Parathyroid adenoma (tissue), 2 donors: Measurements from ENCODE around the gene BTBD10.

ENCODE experiments used
- H2AFZ ChIP-seq: fragments of 300-600 bp; sonication (generic); one replicate; pipeline ENCODE4 v1.7.0; 2017; ENCODE audit warnings: antibody characterized with exemption, mild to moderate bottlenecking
- H3K27ac ChIP-seq: fragments of 300-600 bp; sonication (generic); one replicate; pipeline ENCODE4 v1.7.0; 2017
- H3K27me3 ChIP-seq: fragments of 300-600 bp; sonication (generic); one replicate; pipeline ENCODE4 v1.7.0; 2017; ENCODE audit warnings: low read length; ENCODE audit not compliant: control insufficient read depth, insufficient read depth
- H3K36me3 ChIP-seq: fragments of 300-600 bp; sonication (generic); one replicate; pipeline ENCODE4 v1.7.0; 2017; ENCODE audit warnings: low read length; ENCODE audit not compliant: control insufficient read depth, insufficient read depth
- H3K4me1 ChIP-seq: fragments of 300-600 bp; sonication (generic); one replicate; pipeline ENCODE4 v1.7.0; 2017; ENCODE audit warnings: control low read depth
- H3K4me2 ChIP-seq: fragments of 300-600 bp; sonication (generic); one replicate; pipeline ENCODE4 v1.7.0; 2017; ENCODE audit warnings: low read length
- H3K4me3 ChIP-seq: fragments of 300-600 bp; sonication (generic); one replicate; pipeline ENCODE4 v1.7.0; 2017; ENCODE audit warnings: low read depth, low read length
- H3K79me2 ChIP-seq: fragments of 300-600 bp; sonication (generic); one replicate; pipeline ENCODE4 v1.7.0; 2017; ENCODE audit warnings: control low read depth
- H3K9ac ChIP-seq: fragments of 300-600 bp; sonication (generic); one replicate; pipeline ENCODE4 v1.7.0; 2017; ENCODE audit warnings: mild to moderate bottlenecking
- H3K9me3 ChIP-seq: fragments of 300-600 bp; sonication (generic); one replicate; pipeline ENCODE4 v1.7.0; 2017; ENCODE audit warnings: low read length; ENCODE audit not compliant: control insufficient read depth
- TF ChIP-seq, protein P1 (sequence below): fragments of 300-600 bp; sonication (generic); IDR thresholded peaks from one replicate; pipeline ENCODE4 v1.7.0; 2017; ENCODE audit warnings: antibody characterized with exemption, mild to moderate bottlenecking
- donor health status: primary hyperparathyroidism.

The BTBD10 gene

GRCh38 chr11:13462901-13463778 lies at the start of gene BTBD10:
TSS of gene BTBD10 (minus strand) at chr11:13463222. CDS start at chr11:13445124, 18,098 bp downstream.
- Histone ChIP-seq H3K36me3 (no peaks in the 10 kb centered on the region), H3K4me2 (peak within 1 kb of the TSS; percentile 42), H2AFZ (peak within 1 kb of the TSS; percentile 89), H3K4me3 (peak within 1 kb of the TSS; percentile 57), H3K27me3 (no peaks in the 10 kb centered on the region), H3K4me1 (no peaks in the 10 kb centered on the region), H3K27ac (peak within 1 kb of the TSS; percentile 79), H3K9me3 (no peaks in the 10 kb centered on the region), H3K79me2 (peaks cover 11% of the 10 kb centered on the region), H3K9ac (peak within 1 kb of the TSS; percentile 61)
- TF ChIP-seq, protein P1, sequence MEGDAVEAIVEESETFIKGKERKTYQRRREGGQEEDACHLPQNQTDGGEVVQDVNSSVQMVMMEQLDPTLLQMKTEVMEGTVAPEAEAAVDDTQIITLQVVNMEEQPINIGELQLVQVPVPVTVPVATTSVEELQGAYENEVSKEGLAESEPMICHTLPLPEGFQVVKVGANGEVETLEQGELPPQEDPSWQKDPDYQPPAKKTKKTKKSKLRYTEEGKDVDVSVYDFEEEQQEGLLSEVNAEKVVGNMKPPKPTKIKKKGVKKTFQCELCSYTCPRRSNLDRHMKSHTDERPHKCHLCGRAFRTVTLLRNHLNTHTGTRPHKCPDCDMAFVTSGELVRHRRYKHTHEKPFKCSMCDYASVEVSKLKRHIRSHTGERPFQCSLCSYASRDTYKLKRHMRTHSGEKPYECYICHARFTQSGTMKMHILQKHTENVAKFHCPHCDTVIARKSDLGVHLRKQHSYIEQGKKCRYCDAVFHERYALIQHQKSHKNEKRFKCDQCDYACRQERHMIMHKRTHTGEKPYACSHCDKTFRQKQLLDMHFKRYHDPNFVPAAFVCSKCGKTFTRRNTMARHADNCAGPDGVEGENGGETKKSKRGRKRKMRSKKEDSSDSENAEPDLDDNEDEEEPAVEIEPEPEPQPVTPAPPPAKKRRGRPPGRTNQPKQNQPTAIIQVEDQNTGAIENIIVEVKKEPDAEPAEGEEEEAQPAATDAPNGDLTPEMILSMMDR, result no peak

- no peaks in the 10 kb centered on the region for H3K27me3 ChIP-seq
- TF ChIP-seq, protein P1, result no peak
- peaks cover 2% of the 10 kb centered on the region for H3K79me2 ChIP-seq
- H3K27ac ChIP-seq, result peak overlapping the region; percentile 97
- no peaks in the 10 kb centered on the region for H3K9me3 ChIP-seq
- H3K4me2 ChIP-seq, result peak overlapping the region; percentile 25
- no peak overlapping the region for H2AFZ ChIP-seq
- no peak overlapping the region for H3K4me3 ChIP-seq
- no peak overlapping the region for H3K9ac ChIP-seq
- H3K4me1 ChIP-seq, result peaks cover 30% of the 10 kb centered on the region
- no peaks in the 10 kb centered on the region for H3K36me3 ChIP-seq
Measured at GRCh38 chr11:13503393-13503792, 40.4 kb upstream of the BTBD10 start.

DNA sequence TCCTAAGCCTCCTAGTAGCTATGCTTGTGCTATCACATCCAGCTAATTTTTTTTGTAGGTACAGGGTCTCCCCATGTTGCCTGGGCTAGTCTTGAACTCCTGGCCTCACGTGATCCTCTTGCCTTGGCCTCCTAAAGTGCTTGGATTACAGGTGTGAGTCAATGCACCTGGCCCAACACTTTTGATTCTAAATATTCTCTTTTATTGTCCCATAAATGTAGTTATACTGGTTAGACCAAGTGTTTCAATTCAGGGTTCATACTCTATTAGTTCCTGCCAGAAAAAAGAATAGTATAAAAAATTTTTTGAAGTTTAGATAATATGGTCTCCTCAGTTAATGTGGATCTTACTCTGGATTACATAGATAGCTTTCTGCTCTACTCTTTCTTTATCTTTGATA lies 39.5 kb upstream of the BTBD10 start:
- peak overlapping the region; percentile 97 for H3K27ac ChIP-seq
- TF ChIP-seq, protein P1, result no peak
- H3K4me2 ChIP-seq, result no peak overlapping the region
- H3K27me3 ChIP-seq, result no peaks in the 10 kb centered on the region
- H3K9me3 ChIP-seq, result no peaks in the 10 kb centered on the region
- H3K36me3 ChIP-seq, result no peaks in the 10 kb centered on the region
- no peak overlapping the region for H3K9ac ChIP-seq
- no peak overlapping the region for H3K4me3 ChIP-seq
- no peak overlapping the region for H2AFZ ChIP-seq
- H3K4me1 ChIP-seq, result peaks cover 30% of the 10 kb centered on the region
- peaks cover 6% of the 10 kb centered on the region for H3K79me2 ChIP-seq

- TF ChIP-seq, protein P1, result no peak
Measured at GRCh38 chr11:13495929-13496328, 32.9 kb upstream of the BTBD10 start, which contains the start of gene PTH. TSS of gene PTH (minus strand) at chr11:13495997. CDS start at chr11:13492855, 3,142 bp downstream.

More at GRCh38 chr11:13495929-13496328, 32.9 kb upstream of the BTBD10 start, which contains the start of gene PTH:
- no peak within 1 kb of the TSS for H2AFZ ChIP-seq
- H3K4me1 ChIP-seq, result peaks cover 3% of the 10 kb centered on the region
- H3K4me2 ChIP-seq, result peak within 1 kb of the TSS; percentile 61
- H3K4me3 ChIP-seq, result peak within 1 kb of the TSS; percentile 98
- peaks cover 17% of the 10 kb centered on the region for H3K79me2 ChIP-seq
- peak within 1 kb of the TSS; percentile 97 for H3K27ac ChIP-seq
- H3K9me3 ChIP-seq, result no peaks in the 10 kb centered on the region
- H3K9ac ChIP-seq, result peak within 1 kb of the TSS; percentile 99
- peaks cover 41% of the 10 kb centered on the region for H3K36me3 ChIP-seq
- no peaks in the 10 kb centered on the region for H3K27me3 ChIP-seq
